Stimulated activated CD8-positive, alpha-beta memory T cell treated with anti-CD3 and anti-CD28 coated beads, Interleukin-12 subunit alpha, Interleukin-12 subunit beta, amount 100 ng/mL, for 24 hours (primary cell): ENCODE measurements around the gene NFIA.
"Not testable (repeated sequence)": the region's sequence is repeated elsewhere in the genome, so short reads cannot be mapped to it uniquely, and the experiment has no call there.

ENCODE experiments used
- DNase-seq: peaks from one replicate; pipeline ENCODE4 v3.0.0-alpha.2; 2020; ENCODE audit errors: extremely low read depth

NFIA gene

DNA sequence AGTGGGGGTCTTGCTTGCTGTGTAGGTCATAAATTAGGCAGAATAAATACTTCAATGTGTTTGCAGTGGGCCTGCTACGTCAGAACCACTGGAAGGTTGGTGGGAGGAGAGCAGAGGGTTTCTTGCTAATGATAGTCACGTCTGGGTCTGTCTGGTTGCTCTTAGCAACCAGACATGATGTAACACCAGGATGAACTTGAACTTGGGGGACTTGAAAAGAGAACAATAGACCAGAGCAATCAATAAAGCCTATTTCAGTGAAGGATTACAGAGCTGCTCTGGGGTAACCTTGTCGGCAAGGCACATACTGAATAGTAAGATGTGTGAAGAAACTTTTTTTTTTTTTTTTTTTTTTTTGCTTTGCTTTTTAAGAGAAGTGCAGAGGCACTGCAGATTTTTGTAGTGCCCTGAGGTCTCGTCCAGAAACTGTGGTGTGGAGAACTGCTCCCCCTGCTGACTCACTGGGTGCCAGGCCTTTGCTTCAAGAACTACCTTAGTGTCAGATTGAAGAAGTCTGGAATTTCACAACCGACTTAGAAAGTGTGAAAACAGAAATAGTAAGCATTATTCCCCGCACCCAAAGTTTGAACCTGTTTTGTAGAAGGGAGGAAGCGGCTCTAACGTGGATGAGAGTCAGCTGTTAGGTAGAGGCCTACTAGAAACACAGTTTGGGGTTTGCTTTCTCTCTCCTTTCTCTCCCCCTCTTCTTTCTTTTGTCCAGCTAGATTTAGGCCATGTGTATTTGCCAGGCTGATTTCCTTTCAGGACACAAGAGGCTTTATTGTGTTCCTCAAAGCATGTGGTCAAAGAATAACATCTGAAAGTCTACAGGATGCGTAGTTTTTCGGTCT is 371.0 kb downstream of the NFIA start:
- peak; percentile 27 for DNase-seq

DNA sequence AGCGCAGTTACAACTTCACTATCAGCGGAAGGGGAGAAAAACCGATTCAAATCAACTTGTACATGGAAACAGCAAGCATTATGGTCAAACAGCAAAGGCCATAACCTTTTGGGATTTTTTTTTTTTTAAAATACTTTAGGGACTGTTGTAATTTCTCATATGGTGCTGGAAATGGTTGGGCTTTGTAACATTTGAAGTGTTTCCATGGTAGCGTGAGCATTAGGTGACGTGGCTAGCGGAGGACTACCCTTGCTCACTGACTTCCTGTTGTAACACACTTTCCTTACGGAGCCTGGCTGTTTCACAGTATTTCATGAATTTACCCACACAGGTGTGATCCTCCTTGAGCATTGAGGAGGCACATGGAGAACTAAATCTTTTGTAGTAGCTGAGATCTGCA is 373.0 kb downstream of the NFIA start:
- DNase-seq: no peak

GRCh38 chr1:61457526-61458040 is 375.2 kb downstream of the NFIA start:
- no peak for DNase-seq

GRCh38 chr1:61459345-61459744 is 377.0 kb downstream of the NFIA start:
- no peak for DNase-seq

GRCh38 chr1:61460191-61460590 is 377.8 kb downstream of the NFIA start:
- DNase-seq: no peak

DNA sequence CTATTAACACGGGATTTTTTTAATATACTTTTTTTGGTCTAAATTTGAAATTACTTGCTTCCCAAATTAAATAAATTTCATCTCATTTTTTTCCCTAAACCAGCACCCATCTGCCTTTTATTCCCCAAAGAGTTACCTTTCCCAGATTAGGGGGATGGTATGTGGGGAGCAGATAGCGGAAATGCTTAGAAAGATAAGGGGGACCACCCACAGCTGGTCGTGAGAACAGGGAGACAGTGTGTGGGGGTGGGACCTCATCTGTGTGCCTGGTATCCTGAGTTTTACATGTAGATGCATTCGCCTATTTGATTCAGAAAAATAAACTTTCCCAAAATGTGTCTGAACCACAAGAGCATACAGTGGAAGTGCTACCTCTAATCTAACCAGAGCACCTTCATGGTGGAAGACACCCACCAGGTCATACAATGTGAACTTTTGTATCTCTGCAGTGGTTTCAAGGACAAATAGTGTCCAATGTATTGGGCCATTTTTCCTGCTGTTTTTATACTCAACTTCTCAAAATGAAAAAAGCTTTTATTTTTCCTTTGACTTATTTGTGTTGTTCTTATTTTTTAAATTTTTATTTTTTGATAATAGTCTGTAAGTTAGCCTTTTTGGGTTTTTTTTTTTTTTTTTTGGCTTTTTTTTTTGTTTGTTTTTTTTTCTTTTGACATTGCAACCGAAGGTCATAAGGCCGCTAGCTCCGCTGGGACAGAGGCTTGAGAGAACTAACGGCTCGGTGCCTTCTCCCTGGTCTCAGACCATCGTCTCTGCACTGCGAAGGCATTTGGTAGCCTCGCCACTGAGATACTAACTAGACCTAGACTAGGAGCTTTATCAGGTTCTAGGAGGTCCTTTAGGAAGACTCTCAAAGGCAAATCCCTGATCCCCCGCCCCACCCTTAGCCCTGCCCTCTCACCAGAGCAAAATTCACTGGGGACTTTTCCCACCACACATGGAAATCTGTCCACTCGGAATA is 379.3 kb downstream of the NFIA start:
- no peak for DNase-seq

GRCh38 chr1:61462628-61463027 is 380.3 kb downstream of the NFIA start:
- no peak for DNase-seq

DNA sequence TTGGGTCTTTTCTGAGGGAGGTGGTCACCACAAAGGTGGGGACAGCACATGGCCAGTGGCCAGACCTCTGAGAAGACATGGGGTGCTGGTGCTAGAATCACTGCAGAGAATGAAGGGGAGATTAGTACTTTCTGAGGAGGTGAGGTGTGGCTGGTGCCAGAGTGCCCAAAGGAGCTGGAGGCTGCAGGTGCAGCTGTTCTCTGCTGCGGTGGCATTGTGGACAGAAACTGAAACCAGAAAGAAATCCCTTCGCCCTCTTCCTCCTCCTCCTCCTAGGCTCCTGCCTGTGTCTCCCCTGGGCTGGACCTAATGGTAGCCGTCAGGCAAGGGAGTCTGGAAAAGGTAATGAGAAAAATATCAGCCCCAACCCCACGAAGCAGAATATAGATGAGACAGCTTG is 380.9 kb downstream of the NFIA start:
- DNase-seq: no peak

- not testable (repeated sequence) for DNase-seq
Observed at GRCh38 chr1:61467836-61468235, 385.5 kb downstream of the NFIA start.

DNA sequence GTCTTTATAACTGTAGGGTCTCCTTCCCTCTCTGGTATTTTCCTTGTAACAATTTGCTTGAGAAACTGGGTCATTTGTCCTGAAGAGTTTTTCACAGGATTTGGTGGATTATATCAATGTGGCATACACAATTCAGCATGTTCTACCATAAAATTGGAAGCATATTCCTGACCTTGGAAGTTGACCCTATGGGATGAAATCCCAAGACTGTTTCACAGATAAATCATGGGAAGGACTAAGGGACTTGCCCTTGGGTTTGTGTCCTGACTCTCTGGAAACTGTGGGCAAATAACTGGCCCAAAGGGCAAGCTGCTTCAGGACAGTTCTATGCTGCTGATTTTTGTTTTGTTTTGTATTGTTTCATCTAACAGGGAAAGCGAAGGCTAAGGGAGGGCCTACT is 387.0 kb downstream of the NFIA start:
- no peak for DNase-seq

DNA sequence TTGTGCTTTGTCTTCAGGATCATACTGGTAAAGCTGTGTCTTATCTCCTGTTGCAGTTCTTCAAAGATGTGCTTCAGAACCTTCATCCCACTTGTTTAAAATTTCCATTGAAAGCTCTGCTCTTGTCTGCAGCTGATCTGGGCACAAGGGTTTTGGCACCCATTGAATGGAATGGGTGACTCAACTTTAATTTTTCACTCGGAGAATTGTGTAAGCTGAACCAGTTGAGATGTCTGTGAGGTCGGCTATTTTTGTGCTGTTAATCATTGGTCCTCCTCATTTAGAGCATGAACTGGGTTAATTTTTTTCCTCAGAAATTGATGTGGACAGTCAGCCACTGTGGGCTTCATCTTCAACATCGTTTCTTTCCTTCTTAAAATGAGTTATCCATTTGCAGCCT is 390.5 kb downstream of the NFIA start:
- DNase-seq: no peak

GRCh38 chr1:61474269-61474817 is 392.0 kb downstream of the NFIA start:
- DNase-seq: no peak

DNA sequence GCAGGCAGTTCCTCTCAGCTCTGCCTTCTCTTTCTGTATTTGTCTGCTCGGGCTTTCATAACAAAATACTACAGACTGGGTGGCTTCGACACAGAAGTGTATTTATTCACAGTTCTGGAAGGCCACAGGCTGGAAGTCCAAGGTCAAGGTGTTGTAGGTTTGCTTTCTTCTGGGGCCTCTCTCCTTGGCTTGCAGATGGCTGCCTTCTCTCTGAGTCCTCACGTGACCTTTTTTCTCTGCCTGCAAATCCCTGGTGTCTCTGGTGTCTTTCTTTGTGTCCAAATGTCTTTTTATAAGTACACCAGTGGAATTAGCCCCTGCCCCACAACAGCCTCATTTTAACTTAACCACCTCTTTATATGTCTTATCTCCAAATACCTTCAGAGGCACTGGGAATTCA is 392.6 kb downstream of the NFIA start:
- no peak for DNase-seq

GRCh38 chr1:61477301-61477700 is 394.9 kb downstream of the NFIA start:
- DNase-seq: no peak

- no peak for DNase-seq
Observed at GRCh38 chr1:61480273-61480935, 398.0 kb downstream of the NFIA start.

GRCh38 chr1:61481315-61481715 is 399.0 kb downstream of the NFIA start:
- no peak for DNase-seq

- DNase-seq: no peak
Observed at GRCh38 chr1:61482170-61482734, 399.9 kb downstream of the NFIA start.

GRCh38 chr1:61486783-61487536 is 404.6 kb downstream of the NFIA start:
- DNase-seq: no peak

DNA sequence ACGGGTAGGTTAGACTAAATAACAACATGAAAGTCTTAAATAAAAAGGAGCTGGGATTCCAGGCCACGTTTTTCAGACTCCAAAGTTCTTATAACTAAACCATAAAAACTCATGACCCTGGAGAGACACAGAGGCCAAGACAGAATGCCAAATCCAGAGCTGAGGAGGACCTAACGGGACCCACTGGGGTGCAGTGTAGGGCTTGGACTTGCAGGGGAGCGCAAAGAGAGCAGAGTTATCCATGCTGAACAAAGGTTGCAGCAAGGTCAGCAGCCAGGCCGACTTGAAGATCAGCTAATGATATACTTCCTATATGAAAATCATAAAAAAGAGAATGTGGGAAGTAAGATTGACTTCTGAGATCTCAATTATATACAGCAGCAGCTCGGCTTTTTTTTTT is 405.4 kb downstream of the NFIA start:
- no peak for DNase-seq

- no peak for DNase-seq
Observed at GRCh38 chr1:61490924-61491323, 408.6 kb downstream of the NFIA start.

- no peak for DNase-seq
Observed at GRCh38 chr1:61491497-61491896, 409.1 kb downstream of the NFIA start.
